Erythroblast (primary cell): ENCODE data around the gene CYP39A1.

Source experiments
- GATA1 ChIP-seq: IDR thresholded peaks from 2 replicates; pipeline ENCODE4 v1.6.1; 2011; ENCODE audit warnings: low read depth, mild to moderate bottlenecking, control low read depth, low read length, moderate library complexity
- POLR2A ChIP-seq: IDR thresholded peaks from 2 replicates; pipeline ENCODE4 v1.6.1; 2011; ENCODE audit warnings: mild to moderate bottlenecking, low read length

DNA sequence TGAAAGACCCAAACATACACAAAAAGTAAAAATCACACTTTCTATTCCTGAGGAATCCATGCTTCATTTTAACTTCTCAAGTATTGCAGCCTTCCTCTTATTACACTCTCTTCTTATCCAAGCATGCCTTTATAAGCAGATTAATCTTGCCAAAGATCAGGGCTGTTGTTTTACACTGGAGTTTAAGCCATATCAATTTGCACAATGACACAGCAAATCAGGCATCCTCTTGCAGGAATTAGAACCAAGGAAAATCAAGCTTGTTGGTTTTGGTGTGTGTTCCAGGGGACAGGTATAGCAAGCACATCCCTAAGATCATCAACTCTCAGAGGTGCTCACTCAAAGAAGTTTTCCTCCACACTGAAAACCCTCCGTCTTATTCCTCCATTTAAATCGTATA is 69.5 kb downstream of the CYP39A1 start:
- TF ChIP-seq POLR2A (no peak), GATA1 (no peak)
